K562 (cell line): ENCODE measurements around the gene PRKRIP1. TPM values are rescaled to one million over a fixed set of nuclear protein-coding genes. Genes with fewer than 3 reads are reported as not detected.

Experiments
- ATF1 ChIP-seq, 2 experiments: fragments of 450-650 bp in 1 of 2; IDR thresholded peaks; 2 replicates each; pipeline ENCODE4 v1.6.1; 2016; ENCODE audit warnings: missing compliant biosample characterization in 1 of 2, missing genetic modification characterization in 1 of 2
- CHD7 ChIP-seq: fragments of 200-600 bp; sonication (generic); IDR thresholded peaks from one replicate; pipeline ENCODE4 v1.6.1; 2012; ENCODE audit warnings: mild to moderate bottlenecking, low read depth, low read length, inconsistent platforms
- NCOA4 ChIP-seq: fragments of 450-650 bp; IDR thresholded peaks from 2 replicates; pipeline ENCODE4 v1.6.1; 2018; ENCODE audit warnings: mild to moderate bottlenecking; ENCODE audit not compliant: partially characterized antibody
- RNF2 ChIP-seq: sonication (generic); IDR thresholded peaks from 2 replicates; pipeline ENCODE4 v1.6.1; 2016
- SIX5 ChIP-seq, 2 experiments: IDR thresholded peaks; 2 replicates each; pipeline ENCODE4 v1.6.1; 2011; ENCODE audit warnings: low read length in 2 of 2, borderline replicate concordance in 1 of 2, low read depth in 1 of 2, mild to moderate bottlenecking in 1 of 2, moderate library complexity in 1 of 2; ENCODE audit not compliant: insufficient read depth in 1 of 2
- ZBTB5 ChIP-seq: fragments of 450-650 bp; IDR thresholded peaks from 2 replicates; pipeline ENCODE4 v1.6.1; 2017; ENCODE audit warnings: antibody characterized with exemption
- ZNF280A ChIP-seq: fragments of 450-650 bp; IDR thresholded peaks from 2 replicates; pipeline ENCODE4 v1.6.1; 2018; ENCODE audit warnings: mild to moderate bottlenecking, low read depth; ENCODE audit not compliant: partially characterized antibody
- polyA plus RNA-seq, 8 experiments: library from polyadenylated mRNA; depleted of rRNA in 4 of 8; stranded (reverse) in 5 of 8; unstranded in 3 of 8; fragments of >200 nt; fragmentation: Nextera tagmentation in 2 of 8; fragmentation: Illumina TruSeq in 1 of 8; extraction: Ambion mirVana in 2 of 8; extraction: Trizol in 1 of 8; gene quantifications; 2 replicates each; pipeline versions ENCODE4 v1.2.1 to v1.2.3, GENCODE V29; 2011 to 2014; ENCODE audit warnings: inconsistent platforms in 1 of 8, missing spikeins in 1 of 8
- total RNA-seq, 7 experiments: library from RNA; depleted of rRNA in 6 of 7; stranded (reverse); fragments of >200 nt in 6 of 7; fragmentation: Illumina TruSeq in 2 of 7; extraction: Trizol in 2 of 7; gene quantifications; 2 replicates each; pipeline versions ENCODE4 v1.2.1 to v1.2.3, GENCODE V29; 2011 to 2021; ENCODE audit warnings: low replicate concordance in 1 of 7

PRKRIP1 gene
- total and polyA plus RNA-seq, 9 of the 15 experiments (the other 6 are each of a cell fraction or from before 2014, with no cell fraction given): 14.9 to 52.1 (median 19.8) TPM

DNA sequence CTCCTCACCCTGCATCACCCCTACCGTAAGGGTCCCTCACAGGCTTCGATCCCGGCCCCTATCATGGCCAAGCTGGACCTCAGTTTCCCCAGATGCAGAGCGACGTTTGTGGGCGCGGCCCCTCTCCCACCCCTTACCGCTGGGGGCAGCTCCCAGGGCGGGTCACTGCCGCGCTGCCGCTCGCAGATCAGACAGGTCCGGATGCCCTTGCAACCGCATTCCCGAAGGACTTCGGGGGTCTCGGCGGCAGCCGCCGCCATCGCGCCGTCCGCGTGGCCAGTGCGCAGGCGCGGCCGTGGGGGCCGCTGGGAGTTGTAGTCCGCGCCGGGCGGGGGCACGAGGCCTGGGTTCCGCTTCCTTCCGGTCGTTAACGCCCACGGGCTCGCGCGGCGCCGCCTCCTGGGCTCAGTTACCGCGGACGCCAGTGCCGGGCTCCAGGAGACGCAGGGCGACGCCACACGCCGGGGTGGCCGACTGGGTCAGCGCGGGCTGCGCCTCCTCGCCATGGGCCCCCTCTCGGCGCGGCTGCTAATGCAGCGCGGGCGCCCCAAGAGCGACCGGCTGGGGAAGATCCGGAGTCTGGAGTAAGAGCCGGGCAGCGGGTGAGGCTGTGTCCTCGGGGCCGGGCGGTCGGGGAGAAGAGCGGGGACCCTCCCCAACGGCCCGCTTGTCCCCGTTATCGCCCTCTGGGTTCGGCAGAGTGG is 68.6 kb downstream of the PRKRIP1 start, which contains the start of the genes ALKBH4 and LRWD1 (continued):
- TF ChIP-seq ZBTB5 (no peak), RNF2 (peak; percentile 72; the same call in 1 of the 2 replicates), SIX5 (IDR thresholded peaks at IDR 0.05; ENCODE audit: borderline replicate concordance in 1 of 2, insufficient read depth in 1 of 2, low read depth in 1 of 2, low read length in 2 of 2) (peak; percentile 90), ATF1 (CRISPR knock-in tag; IDR thresholded peaks at IDR 0.05) (no peak), ATF1 (tag; IDR thresholded peaks at IDR 0.05) (peak; percentile 79), CHD7 (no peak), NCOA4 (no peak), ZNF280A (no peak)
